Amygdala (tissue), 56 donors: ENCODE results near the gene SLC24A2.
"Not testable (repeated sequence)": the region's sequence is repeated elsewhere in the genome, so short reads cannot be mapped to it uniquely, and the experiment has no call there.

Experiments used
- DNase-seq, 56 donors: peaks; one replicate each; lab custom pipeline; 2025; lab: John Stamatoyannopoulos, UW

SLC24A2 gene

GRCh38 chr9:19788614-19789271 lies at the start of gene SLC24A2:
Gene SLC24A2 (minus strand): TSS chr9:19789037.
- peak in 48 of 56 donors; percentile 11 to 81 (median 43) for DNase-seq

GRCh38 chr9:19833331-19833730 lies 44.5 kb upstream of the SLC24A2 start:
- DNase-seq: not testable (repeated sequence)

GRCh38 chr9:19830796-19831195 lies 42.0 kb upstream of the SLC24A2 start:
- DNase-seq: no peak

- DNase-seq: peak in 7 of 56 donors; percentile 1 to 19 (median 2)
Observed at GRCh38 chr9:19828576-19829109, 39.8 kb upstream of the SLC24A2 start.

GRCh38 chr9:19816769-19817168 lies 27.9 kb upstream of the SLC24A2 start:
- no peak for DNase-seq

GRCh38 chr9:19812194-19812593 lies 23.4 kb upstream of the SLC24A2 start:
- no peak for DNase-seq

- DNase-seq: no peak
Observed at GRCh38 chr9:19809422-19810269, 20.8 kb upstream of the SLC24A2 start.

GRCh38 chr9:19807182-19807892 lies 18.5 kb upstream of the SLC24A2 start:
- DNase-seq: no peak

GRCh38 chr9:19804431-19804830 lies 15.6 kb upstream of the SLC24A2 start:
- no peak for DNase-seq

- no peak for DNase-seq
Observed at GRCh38 chr9:19800884-19801283, 12.0 kb upstream of the SLC24A2 start.

GRCh38 chr9:19799784-19800183 lies 10.9 kb upstream of the SLC24A2 start:
- DNase-seq: no peak

- peak in 21 of 56 donors; percentile 9 to 64 (median 31) for DNase-seq
Observed at GRCh38 chr9:19788152-19788551, 685 bp downstream of the SLC24A2 start.

- DNase-seq: no peak
Observed at GRCh38 chr9:19787672-19788071, 1.2 kb downstream of the SLC24A2 start.

GRCh38 chr9:19785230-19785629 lies 3.6 kb downstream of the SLC24A2 start:
- DNase-seq: peak in 11 of 56 donors; percentile 1 to 38 (median 17)

GRCh38 chr9:19784136-19784535 lies 4.7 kb downstream of the SLC24A2 start:
- no peak for DNase-seq

- DNase-seq: no peak
Observed at GRCh38 chr9:19783500-19783899, 5.3 kb downstream of the SLC24A2 start.

- DNase-seq: peak in 9 of 56 donors; percentile 4 to 44 (median 14)
Observed at GRCh38 chr9:19782005-19782404, 6.8 kb downstream of the SLC24A2 start.

GRCh38 chr9:19781240-19781639 lies 7.6 kb downstream of the SLC24A2 start:
- DNase-seq: no peak

- no peak for DNase-seq
Observed at GRCh38 chr9:19771446-19771845, 17.4 kb downstream of the SLC24A2 start.

GRCh38 chr9:19770973-19771372 lies 17.9 kb downstream of the SLC24A2 start:
- no peak for DNase-seq

GRCh38 chr9:19769213-19769612 lies 19.6 kb downstream of the SLC24A2 start:
- no peak for DNase-seq
